ENCODE results near the gene SLC5A3. TPM values are rescaled to one million over a fixed set of nuclear protein-coding genes. Genes with fewer than 3 reads are reported as not detected.

The SLC5A3 gene
- total and polyA plus RNA-seq, 8 donors = 0.46 to 38.9 (median 13.5) TPM

GRCh38 chr21:34093083-34093482 lies 19.7 kb downstream of the SLC5A3 start:
- H3K36me3 ChIP-seq = peaks cover 7 to 24% (median 23%) of the 10 kb centered on the region in 4 donors
- H3K27ac ChIP-seq = no peak overlapping the region
- DNase-seq = no peak
- no peaks in the 10 kb centered on the region for H3K27me3 ChIP-seq
- intact Hi-C loops (cut with DNase I; ENCODE audit: low total_unique reads) = no loop called here
- H3K4me1 ChIP-seq = peaks cover 0 to 86% (median 47%) of the 10 kb centered on the region in 4 donors
- H3K4me3 ChIP-seq = no peak overlapping the region
- WGBS, 5 donors = 80 to 94% (median 90%) methylated on average over 3 of the region's 3 CpGs
- TF ChIP-seq EP300 (IDR thresholded peaks at IDR 0.05) (no peak), POLR2AphosphoS5 (IDR thresholded peaks at IDR 0.05) (no peak), POLR2A (IDR thresholded peaks at IDR 0.05) (no peak)
- TF ChIP-seq, protein P1, sequence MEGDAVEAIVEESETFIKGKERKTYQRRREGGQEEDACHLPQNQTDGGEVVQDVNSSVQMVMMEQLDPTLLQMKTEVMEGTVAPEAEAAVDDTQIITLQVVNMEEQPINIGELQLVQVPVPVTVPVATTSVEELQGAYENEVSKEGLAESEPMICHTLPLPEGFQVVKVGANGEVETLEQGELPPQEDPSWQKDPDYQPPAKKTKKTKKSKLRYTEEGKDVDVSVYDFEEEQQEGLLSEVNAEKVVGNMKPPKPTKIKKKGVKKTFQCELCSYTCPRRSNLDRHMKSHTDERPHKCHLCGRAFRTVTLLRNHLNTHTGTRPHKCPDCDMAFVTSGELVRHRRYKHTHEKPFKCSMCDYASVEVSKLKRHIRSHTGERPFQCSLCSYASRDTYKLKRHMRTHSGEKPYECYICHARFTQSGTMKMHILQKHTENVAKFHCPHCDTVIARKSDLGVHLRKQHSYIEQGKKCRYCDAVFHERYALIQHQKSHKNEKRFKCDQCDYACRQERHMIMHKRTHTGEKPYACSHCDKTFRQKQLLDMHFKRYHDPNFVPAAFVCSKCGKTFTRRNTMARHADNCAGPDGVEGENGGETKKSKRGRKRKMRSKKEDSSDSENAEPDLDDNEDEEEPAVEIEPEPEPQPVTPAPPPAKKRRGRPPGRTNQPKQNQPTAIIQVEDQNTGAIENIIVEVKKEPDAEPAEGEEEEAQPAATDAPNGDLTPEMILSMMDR (IDR thresholded peaks at IDR 0.05) = no peak
- no peaks in the 10 kb centered on the region for H3K9me3 ChIP-seq

- Histone ChIP-seq H3K36me3 (peaks cover 7 to 24% (median 23%) of the 10 kb centered on the region in 4 donors), H3K4me3 (no peak overlapping the region), H3K4me1 (peaks cover 0 to 82% (median 43%) of the 10 kb centered on the region in 4 donors), H3K27ac (no peak overlapping the region), H3K9me3 (no peaks in the 10 kb centered on the region), H3K27me3 (no peaks in the 10 kb centered on the region)
- WGBS, 5 donors = 86 to 91% (median 88%) methylated on average over 7 of the region's 7 CpGs
- intact Hi-C loops (cut with DNase I; ENCODE audit: low total_unique reads) = no loop called here
- no peak for DNase-seq
- TF ChIP-seq EP300 (IDR thresholded peaks at IDR 0.05) (no peak), POLR2AphosphoS5 (IDR thresholded peaks at IDR 0.05) (no peak), POLR2A (IDR thresholded peaks at IDR 0.05) (no peak)
- TF ChIP-seq, protein P1 (IDR thresholded peaks at IDR 0.05) = no peak
These were observed 21.6 kb downstream of the SLC5A3 start for GRCh38 chr21:34094949-34095348.

GRCh38 chr21:34097442-34097841 lies 24.1 kb downstream of the SLC5A3 start:
- no peak for TF ChIP-seq POLR2A (IDR thresholded peaks at IDR 0.05)
- TF ChIP-seq POLR2AphosphoS5 (IDR thresholded peaks at IDR 0.05) = no peak
- no peak for TF ChIP-seq EP300 (IDR thresholded peaks at IDR 0.05)
- TF ChIP-seq, protein P1 (IDR thresholded peaks at IDR 0.05) = no peak
- H3K36me3 ChIP-seq = peaks cover 7 to 24% (median 23%) of the 10 kb centered on the region in 4 donors
- no peak for DNase-seq
- 75 to 89% (median 82%) methylated on average over 2 of the region's 2 CpGs for WGBS, 5 donors
- no peaks in the 10 kb centered on the region for H3K9me3 ChIP-seq
- H3K4me3 ChIP-seq = no peak overlapping the region
- no peaks in the 10 kb centered on the region for H3K27me3 ChIP-seq
- peaks cover 0 to 85% (median 45%) of the 10 kb centered on the region in 4 donors for H3K4me1 ChIP-seq
- no peak overlapping the region for H3K27ac ChIP-seq
- intact Hi-C loops (cut with DNase I; ENCODE audit: low total_unique reads) = no loop called here

- Histone ChIP-seq H3K4me1 (peaks cover 0 to 85% (median 43%) of the 10 kb centered on the region in 4 donors), H3K36me3 (peaks cover 7 to 18% (median 16%) of the 10 kb centered on the region in 4 donors), H3K4me3 (no peak overlapping the region), H3K9me3 (no peaks in the 10 kb centered on the region), H3K27me3 (no peaks in the 10 kb centered on the region), H3K27ac (peak overlapping the region in 2 of 5 donors; percentile 16 to 51)
- TF ChIP-seq POLR2AphosphoS5 (IDR thresholded peaks at IDR 0.05) (no peak), POLR2A (IDR thresholded peaks at IDR 0.05) (no peak), EP300 (IDR thresholded peaks at IDR 0.05) (no peak)
- TF ChIP-seq, protein P1 (IDR thresholded peaks at IDR 0.05) = no peak
- intact Hi-C loops (cut with DNase I; ENCODE audit: low total_unique reads) = no loop called here
- DNase-seq = no peak
- WGBS, 5 donors = 88 to 96% (median 93%) methylated on average over 2 of the region's 2 CpGs
These were observed 27.0 kb downstream of the SLC5A3 start for GRCh38 chr21:34100337-34100736.
